NCI-H748 (cell line): ENCODE data around the gene U2SURP.
A peak's percentile ranks its signal among the peaks of the same experiment; 100 is the strongest.
"Not testable (repeated sequence)": the region's sequence is repeated elsewhere in the genome, so short reads cannot be mapped to it uniquely, and the experiment has no call there.

Experiments used
- DNase-seq: peaks from one replicate; lab custom pipeline; 2025; ENCODE audit not compliant: unreplicated experiment; lab: John Stamatoyannopoulos, UW

The U2SURP gene

GRCh38 chr3:143070977-143071551 lies 69.7 kb downstream of the U2SURP start:
- DNase-seq: no peak

GRCh38 chr3:143071776-143072175 lies 70.4 kb downstream of the U2SURP start:
- no peak for DNase-seq

- not testable (repeated sequence) for DNase-seq
Observed at GRCh38 chr3:143072298-143073020, 71.1 kb downstream of the U2SURP start.

GRCh38 chr3:143073541-143073940 lies 72.2 kb downstream of the U2SURP start:
- not testable (repeated sequence) for DNase-seq

- DNase-seq: not testable (repeated sequence)
Observed at GRCh38 chr3:143073983-143074382, 72.6 kb downstream of the U2SURP start.

- DNase-seq: no peak
Observed at GRCh38 chr3:143078883-143079282, 77.5 kb downstream of the U2SURP start.

- DNase-seq: no peak
Observed at GRCh38 chr3:143080196-143080595, 78.8 kb downstream of the U2SURP start.

- DNase-seq: no peak
Observed at GRCh38 chr3:143081365-143081764, 80.0 kb downstream of the U2SURP start.

- no peak for DNase-seq
Observed at GRCh38 chr3:143081844-143082778, 80.7 kb downstream of the U2SURP start.

GRCh38 chr3:143083781-143084180 lies 82.4 kb downstream of the U2SURP start:
- DNase-seq: no peak

- no peak for DNase-seq
Observed at GRCh38 chr3:143084856-143085731, 83.7 kb downstream of the U2SURP start.

GRCh38 chr3:143088835-143089234 lies 87.5 kb downstream of the U2SURP start:
- DNase-seq: no peak

- no peak for DNase-seq
Observed at GRCh38 chr3:143089965-143090364, 88.6 kb downstream of the U2SURP start.

- DNase-seq: peak; percentile 8
Observed at GRCh38 chr3:143090486-143090885, 89.1 kb downstream of the U2SURP start.

- DNase-seq: peak; percentile 15
Observed at GRCh38 chr3:143090976-143091837, 89.8 kb downstream of the U2SURP start.

- DNase-seq: no peak
Observed at GRCh38 chr3:143092191-143092590, 90.8 kb downstream of the U2SURP start.

GRCh38 chr3:143095813-143096212 lies 94.4 kb downstream of the U2SURP start:
- no peak for DNase-seq

GRCh38 chr3:143098032-143098764 lies 96.8 kb downstream of the U2SURP start:
- peak; percentile 71 for DNase-seq

- no peak for DNase-seq
Observed at GRCh38 chr3:143099210-143099609, 97.8 kb downstream of the U2SURP start.
